ENCODE results near the gene PHF2. TPM values are rescaled to one million over a fixed set of nuclear protein-coding genes. Genes with fewer than 3 reads are reported as not detected.

PHF2 gene
- total RNA-seq, 2 experiments from 2014 or later: 16.0 to 16.2 TPM

DNA sequence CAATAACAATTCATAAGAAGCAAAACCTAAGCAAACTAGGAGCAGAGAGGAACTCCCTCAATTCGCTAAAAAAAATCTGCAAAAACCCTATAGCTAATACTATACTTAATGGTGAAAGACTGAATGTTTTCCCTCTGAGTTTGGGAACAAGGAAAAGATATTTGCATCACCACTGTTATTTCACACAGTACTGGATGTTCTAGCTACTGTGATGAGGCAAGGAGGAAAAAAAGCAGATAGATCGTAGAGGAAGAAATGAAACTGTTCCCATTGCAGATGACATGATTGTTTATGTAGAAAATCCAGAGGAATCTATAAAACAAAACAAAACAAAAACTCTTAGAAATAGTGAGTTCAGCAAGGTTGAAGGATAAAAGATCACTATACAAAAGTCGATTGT lies 116.7 kb downstream of the PHF2 start:
- ChIA-PET CTCF (no interaction called here), POLR2A (no interaction called here)
- no peak overlapping the region for H3K27ac Mint-ChIP-seq
- no peak for DNase-seq
- intact Hi-C loops (cut with micrococcal nuclease): no loop called here
- H3K4me3 Mint-ChIP-seq: no peak overlapping the region
- peaks cover 4% of the 10 kb centered on the region for H3K36me3 Mint-ChIP-seq
- peaks cover 22% of the 10 kb centered on the region for H3K9me3 Mint-ChIP-seq
- H3K27me3 Mint-ChIP-seq: peaks cover 6% of the 10 kb centered on the region
- no peaks in the 10 kb centered on the region for H3K4me1 Mint-ChIP-seq (ENCODE audit: low read depth)

- intact Hi-C loops (cut with micrococcal nuclease): no loop called here
- no peak for DNase-seq
- H3K9me3 Mint-ChIP-seq: peaks cover 10% of the 10 kb centered on the region
- H3K36me3 Mint-ChIP-seq: no peaks in the 10 kb centered on the region
- no peaks in the 10 kb centered on the region for H3K4me1 Mint-ChIP-seq (ENCODE audit: low read depth)
- peaks cover 5% of the 10 kb centered on the region for H3K27me3 Mint-ChIP-seq
- CTCF ChIA-PET: no interaction called here
- no peak overlapping the region for H3K27ac Mint-ChIP-seq
- H3K4me3 Mint-ChIP-seq: no peak overlapping the region
- POLR2A ChIA-PET: no interaction called here
Measured at GRCh38 chr9:93697352-93698139, 121.2 kb downstream of the PHF2 start.

GRCh38 chr9:93698140-93698908 lies 121.9 kb downstream of the PHF2 start:
- intact Hi-C loops (cut with micrococcal nuclease): no loop called here
- DNase-seq: no peak
- no peak overlapping the region for H3K27ac Mint-ChIP-seq
- peaks cover 3% of the 10 kb centered on the region for H3K27me3 Mint-ChIP-seq
- H3K4me3 Mint-ChIP-seq: no peak overlapping the region
- H3K36me3 Mint-ChIP-seq: no peaks in the 10 kb centered on the region
- H3K4me1 Mint-ChIP-seq (ENCODE audit: low read depth): no peaks in the 10 kb centered on the region
- peaks cover 16% of the 10 kb centered on the region for H3K9me3 Mint-ChIP-seq
- POLR2A ChIA-PET: no interaction called here
- CTCF ChIA-PET: no interaction called here

DNA sequence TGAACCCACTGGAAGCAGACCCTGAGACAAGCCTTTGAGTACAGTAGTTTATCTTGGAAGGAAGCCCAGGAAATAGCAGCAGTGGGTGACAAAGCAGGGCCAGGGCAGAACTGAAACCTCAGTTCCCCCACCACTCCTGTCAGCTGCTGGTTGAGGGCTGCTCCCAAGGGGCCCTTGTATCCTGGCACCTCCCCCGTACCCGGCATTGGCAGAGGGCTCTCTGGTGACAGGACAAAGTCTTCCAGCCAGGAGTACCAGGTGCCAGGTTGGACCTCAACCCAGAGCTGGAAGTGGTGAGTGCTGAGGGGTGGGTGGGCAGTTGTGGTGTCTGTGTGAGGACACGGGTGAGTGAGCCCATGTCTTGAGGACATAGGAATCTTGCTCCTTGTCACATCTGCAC lies 123.3 kb downstream of the PHF2 start:
- Mint-ChIP-seq H3K27ac (no peak overlapping the region), H3K4me1 (ENCODE audit: low read depth) (no peaks in the 10 kb centered on the region), H3K4me3 (no peak overlapping the region), H3K9me3 (peaks cover 22% of the 10 kb centered on the region), H3K36me3 (no peaks in the 10 kb centered on the region), H3K27me3 (peaks cover 2% of the 10 kb centered on the region)
- no peak for DNase-seq
- ChIA-PET POLR2A (no interaction called here), CTCF (no interaction called here)
- intact Hi-C loops (cut with micrococcal nuclease): no loop called here

DNA sequence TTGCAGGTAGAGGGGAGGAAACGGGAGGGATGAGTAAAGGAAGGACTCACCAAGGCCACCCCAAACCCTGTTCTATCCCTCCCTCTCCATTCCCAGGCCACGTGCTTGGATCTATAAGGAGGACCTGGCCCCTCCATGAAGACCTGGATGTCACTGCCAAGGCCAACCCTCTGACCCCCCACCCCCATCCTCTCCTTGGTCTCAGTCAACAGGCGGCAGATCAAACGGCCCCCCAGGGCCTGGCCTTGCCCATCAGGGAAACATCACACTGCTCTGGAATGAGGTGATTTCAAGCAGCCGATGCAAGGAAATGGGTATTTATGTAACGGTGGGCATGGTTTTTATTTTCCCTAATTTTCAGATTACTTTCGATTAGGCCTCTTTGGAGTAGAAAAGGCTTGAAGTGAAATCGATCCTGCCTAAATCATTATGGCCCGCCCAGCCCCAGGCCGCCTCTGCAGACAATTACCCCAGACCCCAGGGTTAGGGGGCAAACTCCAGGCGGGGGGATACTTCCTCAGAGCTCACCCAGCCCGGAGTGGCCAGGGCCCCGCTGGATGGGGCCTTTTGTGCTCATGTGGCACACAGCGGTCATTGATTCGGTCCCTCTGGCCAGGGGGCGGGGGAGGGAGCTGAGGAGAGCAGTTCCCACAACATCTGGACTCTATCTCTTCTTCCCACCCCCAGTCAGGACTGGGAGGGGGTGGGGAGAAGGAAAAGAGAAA lies 125.3 kb downstream of the PHF2 start:
- H3K9me3 Mint-ChIP-seq: peaks cover 32% of the 10 kb centered on the region
- DNase-seq: no peak
- no peaks in the 10 kb centered on the region for H3K4me1 Mint-ChIP-seq (ENCODE audit: low read depth)
- ChIA-PET POLR2A (no interaction called here), CTCF (no interaction called here)
- no peak overlapping the region for H3K27ac Mint-ChIP-seq
- intact Hi-C loops (cut with micrococcal nuclease): no loop called here
- H3K36me3 Mint-ChIP-seq: no peaks in the 10 kb centered on the region
- no peak overlapping the region for H3K4me3 Mint-ChIP-seq
- H3K27me3 Mint-ChIP-seq: peaks cover 3% of the 10 kb centered on the region

DNA sequence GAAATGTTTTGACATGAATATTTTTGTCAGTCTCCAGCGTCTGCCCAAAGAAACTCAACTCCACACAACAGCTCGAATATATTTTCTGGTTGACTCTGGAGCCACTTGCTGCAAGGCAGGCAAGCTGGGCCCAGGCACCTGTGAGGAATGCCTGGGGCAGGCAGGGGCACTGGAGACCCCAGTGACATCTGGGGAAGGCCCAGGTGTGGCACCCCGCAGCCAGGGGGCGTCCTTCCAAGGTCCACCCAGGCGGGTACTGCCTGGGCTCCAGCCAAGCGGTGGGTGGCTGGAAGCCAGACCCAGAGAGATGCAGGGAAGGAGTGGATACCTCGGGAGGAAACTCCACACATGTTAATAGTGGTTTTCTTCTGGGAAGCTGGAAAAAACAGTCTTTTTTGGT lies 125.9 kb downstream of the PHF2 start:
- H3K27me3 Mint-ChIP-seq: peaks cover 3% of the 10 kb centered on the region
- H3K27ac Mint-ChIP-seq: no peak overlapping the region
- CTCF ChIA-PET: no interaction called here
- intact Hi-C loops (cut with micrococcal nuclease): no loop called here
- H3K36me3 Mint-ChIP-seq: no peaks in the 10 kb centered on the region
- no peaks in the 10 kb centered on the region for H3K4me1 Mint-ChIP-seq (ENCODE audit: low read depth)
- peaks cover 35% of the 10 kb centered on the region for H3K9me3 Mint-ChIP-seq
- H3K4me3 Mint-ChIP-seq: no peak overlapping the region
- POLR2A ChIA-PET: no interaction called here
- DNase-seq: no peak

- POLR2A ChIA-PET: interaction anchor here (0.6 kb wide), 1 partner anchor 783 kb away, joined by 3 read pairs; no protein-coding TSS in a partner anchor
- no peaks in the 10 kb centered on the region for H3K4me1 Mint-ChIP-seq (ENCODE audit: low read depth)
- peaks cover 20% of the 10 kb centered on the region for H3K9me3 Mint-ChIP-seq
- no peaks in the 10 kb centered on the region for H3K36me3 Mint-ChIP-seq
- DNase-seq: no peak
- CTCF ChIA-PET: no interaction called here
- H3K27me3 Mint-ChIP-seq: peaks cover 2% of the 10 kb centered on the region
- no peak overlapping the region for H3K4me3 Mint-ChIP-seq
- intact Hi-C loops (cut with micrococcal nuclease): no loop called here
- no peak overlapping the region for H3K27ac Mint-ChIP-seq
Measured at GRCh38 chr9:93708289-93708986, 132.1 kb downstream of the PHF2 start.

DNA sequence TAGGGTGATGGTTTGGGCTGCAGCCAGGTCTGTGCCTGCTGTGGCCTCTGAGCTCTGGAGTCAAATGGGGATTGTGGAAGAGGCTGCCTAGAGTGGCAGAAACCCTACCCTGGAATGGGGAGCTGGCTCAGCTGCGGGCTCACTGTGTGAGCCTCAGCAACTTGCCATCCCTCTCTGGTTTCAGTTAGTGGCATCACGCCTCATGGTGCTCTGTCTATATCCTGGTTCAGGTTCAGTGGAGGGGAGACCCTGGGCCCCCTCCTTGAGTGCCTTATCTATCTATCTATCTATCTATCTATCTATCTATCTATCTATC lies 132.6 kb downstream of the PHF2 start:
- no peak overlapping the region for H3K4me3 Mint-ChIP-seq
- intact Hi-C loops (cut with micrococcal nuclease): no loop called here
- no peak overlapping the region for H3K27ac Mint-ChIP-seq
- POLR2A ChIA-PET: interaction anchor here (0.5 to 0.6 kb wide), 2 partner anchors 58 to 783 kb away, joined by 3 read pairs; no protein-coding TSS in a partner anchor
- H3K27me3 Mint-ChIP-seq: peaks cover 6% of the 10 kb centered on the region
- peaks cover 19% of the 10 kb centered on the region for H3K9me3 Mint-ChIP-seq
- no peaks in the 10 kb centered on the region for H3K36me3 Mint-ChIP-seq
- H3K4me1 Mint-ChIP-seq (ENCODE audit: low read depth): no peaks in the 10 kb centered on the region
- CTCF ChIA-PET: no interaction called here
- no peak for DNase-seq

GRCh38 chr9:93709600-93710369 lies 133.4 kb downstream of the PHF2 start:
- no peaks in the 10 kb centered on the region for H3K36me3 Mint-ChIP-seq
- POLR2A ChIA-PET: interaction anchor here (0.5 kb wide), 1 partner anchor 59 kb away, joined by 3 read pairs; no protein-coding TSS in a partner anchor
- H3K4me1 Mint-ChIP-seq (ENCODE audit: low read depth): no peaks in the 10 kb centered on the region
- intact Hi-C loops (cut with micrococcal nuclease): no loop called here
- no peak overlapping the region for H3K27ac Mint-ChIP-seq
- H3K4me3 Mint-ChIP-seq: no peak overlapping the region
- CTCF ChIA-PET: interaction anchor here (0.6 kb wide), 1 partner anchor 24 kb away, joined by 3 read pairs; no protein-coding TSS in a partner anchor
- H3K9me3 Mint-ChIP-seq: peaks cover 15% of the 10 kb centered on the region
- no peak for DNase-seq
- peaks cover 6% of the 10 kb centered on the region for H3K27me3 Mint-ChIP-seq

DNA sequence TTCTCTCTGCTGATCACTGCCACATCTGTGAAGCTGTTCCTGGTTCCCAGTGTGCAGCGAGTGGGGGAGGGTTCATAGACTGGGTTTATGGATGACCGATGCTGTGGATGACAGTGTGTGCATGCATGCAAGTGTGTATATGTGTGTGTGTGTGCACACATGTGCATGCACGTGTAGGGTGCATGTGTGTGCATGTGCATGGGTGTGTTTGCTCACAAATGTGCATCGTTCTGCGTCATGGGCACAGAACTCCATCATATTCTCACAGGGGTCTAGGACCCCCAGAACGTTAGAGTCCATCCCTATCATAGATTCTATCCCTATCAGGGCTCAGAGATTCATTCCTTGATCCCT lies 134.0 kb downstream of the PHF2 start:
- no peak for DNase-seq
- peaks cover 16% of the 10 kb centered on the region for H3K9me3 Mint-ChIP-seq
- H3K27me3 Mint-ChIP-seq: peaks cover 6% of the 10 kb centered on the region
- no peaks in the 10 kb centered on the region for H3K4me1 Mint-ChIP-seq (ENCODE audit: low read depth)
- H3K4me3 Mint-ChIP-seq: no peak overlapping the region
- H3K36me3 Mint-ChIP-seq: no peaks in the 10 kb centered on the region
- no peak overlapping the region for H3K27ac Mint-ChIP-seq
- intact Hi-C loops (cut with micrococcal nuclease): no loop called here
- CTCF ChIA-PET: no interaction called here
- POLR2A ChIA-PET: no interaction called here

DNA sequence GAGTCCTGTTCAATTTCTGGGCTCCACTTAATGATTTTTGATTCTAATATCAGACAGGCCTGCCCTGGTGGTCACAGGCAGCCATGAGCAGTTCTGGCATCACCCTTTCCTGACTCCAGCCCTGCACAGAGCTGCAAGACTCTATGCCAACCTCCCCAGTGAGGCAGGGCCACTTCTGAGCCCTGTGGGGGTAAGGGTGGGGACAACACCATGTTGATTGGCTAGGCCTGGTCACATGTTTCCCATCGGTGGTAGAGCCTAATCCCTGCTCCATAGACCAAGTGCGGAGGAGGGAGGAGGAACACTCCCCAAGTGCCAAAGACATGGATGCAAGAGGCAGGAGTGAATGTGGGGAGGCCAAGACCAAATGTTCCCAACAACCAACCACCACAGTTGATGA lies 134.6 kb downstream of the PHF2 start:
- H3K27ac Mint-ChIP-seq: no peak overlapping the region
- no peaks in the 10 kb centered on the region for H3K4me1 Mint-ChIP-seq (ENCODE audit: low read depth)
- CTCF ChIA-PET: no interaction called here
- H3K4me3 Mint-ChIP-seq: no peak overlapping the region
- peaks cover 19% of the 10 kb centered on the region for H3K9me3 Mint-ChIP-seq
- peaks cover under 1% of the 10 kb centered on the region for H3K36me3 Mint-ChIP-seq
- POLR2A ChIA-PET: no interaction called here
- H3K27me3 Mint-ChIP-seq: peaks cover 6% of the 10 kb centered on the region
- intact Hi-C loops (cut with micrococcal nuclease): no loop called here
- no peak for DNase-seq

GRCh38 chr9:93712896-93713295 lies 136.5 kb downstream of the PHF2 start:
- POLR2A ChIA-PET: no interaction called here
- Mint-ChIP-seq H3K27ac (no peak overlapping the region), H3K9me3 (peaks cover 21% of the 10 kb centered on the region), H3K36me3 (peaks cover 6% of the 10 kb centered on the region), H3K4me3 (no peak overlapping the region), H3K27me3 (peaks cover 5% of the 10 kb centered on the region), H3K4me1 (ENCODE audit: low read depth) (no peaks in the 10 kb centered on the region)
- no peak for DNase-seq
- CTCF ChIA-PET: no interaction called here
- intact Hi-C loops (cut with micrococcal nuclease): no loop called here

Data from activated CD4-positive, alpha-beta memory T cell treated with anti-CD3 and anti-CD28 coated beads for 36 hours (primary cell).